ENCODE data around the gene KCNJ14.

Gene KCNJ14

GRCh38 chr19:48478339-48479256, 23.2 kb downstream of the KCNJ14 start:
- Histone ChIP-seq H3K36me3 (peaks cover 43 to 63% (median 58%) of the 10 kb centered on the region in 11 experiments), H3K4me1 (peaks cover 43 to 67% (median 57%) of the 10 kb centered on the region in 10 experiments)
- no peak for TF ChIP-seq Cebpa-rat (IDR thresholded peaks at IDR 0.05)

GRCh38 chr19:48479686-48480085, 24.3 kb downstream of the KCNJ14 start:
- H3K9me3 ChIP-seq (replicated peaks in 1 of 11) = no peaks in the 10 kb centered on the region
- peak overlapping the region; percentile 92 to 100 (median 98) for H3K4me2 ChIP-seq
- H3K4me1 ChIP-seq = peaks cover 38 to 56% (median 48%) of the 10 kb centered on the region in 10 experiments
- H3K27ac ChIP-seq = peak overlapping the region in 5 of 11 experiments; percentile 2 to 70 (median 58); a peak in 4 of 22 replicates
- H3K9ac ChIP-seq = peak overlapping the region in 7 of 11 experiments; percentile 67 to 80 (median 79); a peak in 12 of 22 replicates
- peaks cover 6 to 67% (median 38%) of the 10 kb centered on the region in 11 experiments; a peak in 20 of 22 replicates for H4K20me1 ChIP-seq
- peak overlapping the region in 6 of 10 experiments; percentile 54 to 71 (median 60); a peak in 7 of 20 replicates for H3K4me3 ChIP-seq
- TF ChIP-seq Cebpa-rat (IDR thresholded peaks at IDR 0.05) = no peak
- H3K36me3 ChIP-seq = peaks cover 32 to 52% (median 47%) of the 10 kb centered on the region in 11 experiments
- no peaks in the 10 kb centered on the region for H3K27me3 ChIP-seq

More at GRCh38 chr19:48478339-48479256, 23.2 kb downstream of the KCNJ14 start:
- Histone ChIP-seq H4K20me1 (peaks cover 6 to 77% (median 49%) of the 10 kb centered on the region in 11 experiments; a peak in 20 of 22 replicates), H3K4me2 (peak overlapping the region in 1 of 11 experiments; percentile 99; a peak in 1 of 22 replicates), H3K9ac (no peak overlapping the region), H3K27me3 (no peaks in the 10 kb centered on the region), H3K4me3 (no peak overlapping the region), H3K9me3 (replicated peaks in 1 of 11) (no peaks in the 10 kb centered on the region), H3K27ac (no peak overlapping the region)

DNA sequence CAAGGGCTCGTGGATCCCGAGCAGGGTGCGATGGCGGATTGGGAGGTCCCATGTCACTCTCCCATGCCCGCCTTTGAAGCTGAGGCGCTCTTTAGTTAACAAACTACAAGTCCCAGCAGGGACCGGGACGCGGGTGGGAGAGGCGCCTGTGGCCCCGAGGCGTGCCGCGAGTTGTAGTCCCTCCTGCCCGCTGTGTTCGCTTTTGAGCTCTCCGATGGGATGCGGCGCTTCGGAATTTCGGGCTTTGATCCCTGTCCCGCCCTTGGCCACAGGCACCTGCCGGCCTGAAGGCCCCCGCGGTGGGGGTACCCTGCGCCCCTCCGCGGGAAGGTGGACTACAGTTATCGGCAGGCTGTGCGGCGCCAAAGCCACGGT, 24.8 kb downstream of the KCNJ14 start:
- peak overlapping the region in 10 of 11 experiments; percentile 46 to 76 (median 63); a peak in 20 of 22 replicates for H3K27ac ChIP-seq
- peak overlapping the region; percentile 60 to 80 (median 76) for H3K9ac ChIP-seq
- no peaks in the 10 kb centered on the region for H3K27me3 ChIP-seq
- peaks cover 27 to 47% (median 42%) of the 10 kb centered on the region in 11 experiments for H3K36me3 ChIP-seq
- H3K4me1 ChIP-seq = peaks cover 33 to 51% (median 43%) of the 10 kb centered on the region in 10 experiments
- H4K20me1 ChIP-seq = peaks cover 2 to 62% (median 33%) of the 10 kb centered on the region in 11 experiments; a peak in 19 of 22 replicates
- no peaks in the 10 kb centered on the region for H3K9me3 ChIP-seq (replicated peaks in 1 of 11)
- H3K4me2 ChIP-seq = peak overlapping the region; percentile 92 to 100 (median 98)
- no peak for TF ChIP-seq Cebpa-rat (IDR thresholded peaks at IDR 0.05)
- peak overlapping the region; percentile 52 to 71 (median 56) for H3K4me3 ChIP-seq

- peaks cover 33 to 44% (median 38%) of the 10 kb centered on the region in 10 experiments for H3K4me1 ChIP-seq
- peak overlapping the region; percentile 92 to 100 (median 98) for H3K4me2 ChIP-seq
- H3K4me3 ChIP-seq = peak overlapping the region; percentile 52 to 71 (median 56)
- H3K9ac ChIP-seq = peak overlapping the region; percentile 60 to 80 (median 76)
- peaks cover 20 to 41% (median 35%) of the 10 kb centered on the region in 11 experiments for H3K36me3 ChIP-seq
- no peaks in the 10 kb centered on the region for H3K27me3 ChIP-seq
- H3K27ac ChIP-seq = peak overlapping the region in 10 of 11 experiments; percentile 46 to 76 (median 63); a peak in 20 of 22 replicates
- no peaks in the 10 kb centered on the region for H3K9me3 ChIP-seq (replicated peaks in 1 of 11)
- peaks cover 0 to 55% (median 27%) of the 10 kb centered on the region in 11 experiments; a peak in 19 of 22 replicates for H4K20me1 ChIP-seq
- TF ChIP-seq Cebpa-rat (IDR thresholded peaks at IDR 0.05) = no peak
Observed at GRCh38 chr19:48480558-48481500, 25.5 kb downstream of the KCNJ14 start.

DNA sequence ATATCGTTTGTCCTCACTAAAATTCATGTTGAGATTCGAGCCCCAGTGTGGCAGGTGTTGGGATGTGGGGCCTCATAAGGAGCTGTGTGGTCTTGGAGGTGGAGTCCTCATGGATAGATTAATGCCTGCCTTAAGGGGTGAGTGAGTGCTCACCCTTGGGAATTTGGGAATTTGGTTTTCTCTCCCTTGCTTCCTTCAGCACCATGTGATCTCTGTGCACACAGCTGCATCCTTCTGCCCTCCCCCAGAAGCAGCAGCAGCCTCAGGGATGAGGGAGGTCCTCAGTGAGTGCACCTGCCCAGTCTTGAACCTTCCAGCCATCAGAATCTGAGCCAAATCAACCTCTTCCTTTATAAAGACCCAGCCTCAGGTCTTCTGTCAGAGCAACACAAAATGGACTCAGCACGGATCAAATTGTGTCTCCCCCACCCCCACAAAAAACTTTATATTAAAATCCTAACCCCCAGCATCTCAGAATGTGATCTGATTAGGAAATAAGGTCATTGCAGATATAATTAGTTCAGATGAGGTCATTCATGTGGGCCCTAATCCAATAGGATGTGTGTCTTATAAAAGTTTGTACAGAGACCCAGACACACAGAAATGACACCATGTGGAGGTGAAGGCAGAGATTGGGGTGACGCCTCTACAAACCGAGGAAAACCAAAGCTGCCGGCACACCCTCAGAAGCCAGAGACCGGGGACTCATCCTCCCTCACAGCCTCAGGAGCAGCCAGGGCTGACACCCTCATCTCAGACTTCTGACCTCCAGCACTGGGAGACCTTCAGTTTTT, 26.7 kb downstream of the KCNJ14 start:
- Histone ChIP-seq H3K9ac (peak overlapping the region in 8 of 11 experiments; percentile 3 to 70 (median 37); a peak in 12 of 22 replicates), H3K27me3 (no peaks in the 10 kb centered on the region), H3K36me3 (peaks cover 10 to 28% (median 23%) of the 10 kb centered on the region in 11 experiments; a peak in 20 of 22 replicates), H3K4me1 (peaks cover 31 to 44% (median 36%) of the 10 kb centered on the region in 10 experiments), H3K27ac (peak overlapping the region in 8 of 11 experiments; percentile 7 to 76 (median 50); a peak in 11 of 22 replicates), H3K9me3 (replicated peaks in 1 of 11) (no peaks in the 10 kb centered on the region), H4K20me1 (peaks cover 0 to 43% (median 16%) of the 10 kb centered on the region in 11 experiments; a peak in 14 of 22 replicates), H3K4me3 (no peak overlapping the region; a peak in 1 of 20 replicates), H3K4me2 (peak overlapping the region; percentile 92 to 100 (median 98); a peak in 21 of 22 replicates)
- no peak for TF ChIP-seq Cebpa-rat (IDR thresholded peaks at IDR 0.05)

DNA sequence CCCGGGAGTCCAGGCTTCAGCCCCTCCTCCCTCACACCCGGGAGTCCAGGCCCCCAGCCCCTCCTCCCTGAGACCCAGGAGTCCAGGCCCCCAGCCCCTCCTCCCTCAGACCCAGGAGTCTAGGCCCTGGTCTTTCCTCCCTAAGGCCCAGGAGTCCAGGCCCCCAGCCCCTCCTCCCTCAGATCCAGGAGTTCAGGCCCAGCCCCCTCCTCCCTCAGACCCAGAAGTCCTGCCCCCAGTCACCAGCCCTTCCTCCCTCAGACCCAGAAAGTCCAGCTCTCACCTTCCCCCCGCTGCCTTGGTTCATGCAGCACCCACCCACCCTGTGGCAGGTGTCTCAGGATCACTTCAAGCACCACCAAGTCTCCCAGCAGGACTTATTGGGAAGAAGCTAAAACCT, 27.9 kb downstream of the KCNJ14 start:
- H3K4me1 ChIP-seq = peaks cover 31 to 48% (median 38%) of the 10 kb centered on the region in 10 experiments
- TF ChIP-seq Cebpa-rat (IDR thresholded peaks at IDR 0.05) = no peak
- no peak overlapping the region for H3K9ac ChIP-seq
- H3K4me3 ChIP-seq = no peak overlapping the region
- no peak overlapping the region for H3K27ac ChIP-seq
- H3K9me3 ChIP-seq (replicated peaks in 1 of 11) = no peaks in the 10 kb centered on the region
- no peak overlapping the region for H3K4me2 ChIP-seq
- peaks cover 0 to 30% (median 12%) of the 10 kb centered on the region in 11 experiments; a peak in 11 of 22 replicates for H4K20me1 ChIP-seq
- no peaks in the 10 kb centered on the region for H3K27me3 ChIP-seq
- peaks cover under 1 to 16% (median 11%) of the 10 kb centered on the region in 11 experiments; a peak in 17 of 22 replicates for H3K36me3 ChIP-seq

DNA sequence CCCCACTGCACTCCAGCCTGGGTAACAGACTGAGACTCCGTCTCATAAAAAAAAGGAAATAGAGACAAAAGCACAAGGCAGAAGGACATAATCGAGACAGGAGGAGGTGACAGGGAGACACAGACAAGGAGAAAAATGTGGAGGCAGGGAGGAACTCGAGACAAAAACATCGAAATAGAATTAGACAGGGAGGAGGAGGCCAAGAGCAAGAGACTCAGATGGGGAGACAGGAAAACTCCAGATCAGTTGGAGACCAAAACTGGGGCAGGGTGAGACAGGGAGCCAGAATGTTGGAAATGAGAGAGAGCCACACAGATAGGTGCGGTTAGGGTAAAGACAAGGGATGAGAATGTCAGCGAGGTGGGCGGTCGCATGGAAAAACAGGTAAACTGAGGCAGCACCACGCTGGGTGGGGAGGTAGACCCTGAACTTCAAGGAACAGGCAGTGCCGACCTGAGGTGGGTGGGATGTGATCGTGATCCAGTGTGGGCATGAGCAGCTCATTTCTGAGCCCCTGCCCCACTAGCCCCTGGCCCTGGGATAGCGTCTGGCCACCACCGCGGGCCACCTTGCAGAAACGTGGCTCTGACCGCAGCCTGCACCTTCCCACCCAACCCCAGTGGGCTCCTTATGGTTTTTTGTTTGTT, 29.0 kb downstream of the KCNJ14 start:
- peaks cover 0 to 6% (median under 1%) of the 10 kb centered on the region in 11 experiments; a peak in 7 of 22 replicates for H3K36me3 ChIP-seq

More for the DNA sequence above, 29.0 kb downstream of the KCNJ14 start:
- Histone ChIP-seq H4K20me1 (peaks cover 0 to 20% (median 7%) of the 10 kb centered on the region in 11 experiments; a peak in 11 of 22 replicates), H3K27me3 (no peaks in the 10 kb centered on the region), H3K4me3 (no peak overlapping the region), H3K9ac (no peak overlapping the region), H3K27ac (no peak overlapping the region), H3K4me2 (no peak overlapping the region), H3K4me1 (peaks cover 31 to 46% (median 38%) of the 10 kb centered on the region in 10 experiments), H3K9me3 (replicated peaks in 1 of 11) (no peaks in the 10 kb centered on the region)
- TF ChIP-seq Cebpa-rat (IDR thresholded peaks at IDR 0.05) = no peak
